HCT116 (cell line): ENCODE measurements around the gene TRIM29. TPM values are rescaled to one million over a fixed set of nuclear protein-coding genes. Genes with fewer than 3 reads are reported as not detected.

Experiments used
- ATAC-seq: fragments of 200-7000 bp; cut with Tn5 transposase; 2 replicates; pipeline ENCODE4 v1.9.1; 2020; ENCODE audit warnings: mild to moderate bottlenecking, moderate library complexity
- BruUV-seq: library from RNA; stranded (reverse); fragments of 400-500 nt; replicated peaks from 2 replicates; lab custom pipeline; 2021; lab: Mats Ljungman, UMichigan
- CTCF ChIA-PET: fragments of 300-600 bp; sonication (Branson Sonifier 250); formaldehyde crosslinking; loops from one replicate; lab custom pipeline; 2021; ENCODE audit warnings: antibody characterized with exemption; lab: Charles Lee
- POLR2A ChIA-PET: fragments of 300-600, 350-600 bp; sonication (Branson Sonifier 250); formaldehyde crosslinking; loops from one replicate; lab custom pipeline; 2021; ENCODE audit warnings: antibody characterized with exemption; lab: Charles Lee
- RAD21 ChIA-PET, 2 experiments: fragments of 300-600 bp; sonication (Branson Sonifier 250); formaldehyde crosslinking; loops; one replicate each; lab custom pipeline; 2023; ENCODE audit warnings: low total read pairs in 2 of 2; ENCODE audit not compliant: uncharacterized antibody in 2 of 2, unreplicated experiment in 2 of 2, low non-redundant PET in 1 of 2; lab: Charles Lee
- DNase-seq: peaks from one replicate; pipeline ENCODE4 v3.0.0-alpha.2; 2010; ENCODE audit warnings: low read depth, low spot score
- H2AFZ ChIP-seq: fragments of 200-600 bp; shearing (Covaris generic), sonication (generic); 2 replicates; pipeline ENCODE4 v1.6.1; 2017; ENCODE audit warnings: low read depth, mixed run types, mixed read lengths, antibody characterized with exemption, low read length; ENCODE audit not compliant: poor library complexity, severe bottlenecking
- H3K27ac ChIP-seq: 2 replicates; pipeline ENCODE4 v1.5.1; 2012; ENCODE audit warnings: low read depth, low read length
- H3K27me3 ChIP-seq: fragments of 200-600 bp; sonication (generic); 2 replicates; pipeline ENCODE4 v1.6.1; 2016; ENCODE audit warnings: mixed run types, low read length, mixed read lengths; ENCODE audit not compliant: insufficient read depth
- H3K36me3 ChIP-seq, 2 experiments: fragments of 200-500 bp in 1 of 2; fragments of 200-600 bp in 1 of 2; sonication (Bioruptor generic) in 1 of 2; sonication (generic) in 1 of 2; 2 replicates each; pipeline versions ENCODE4 v1.5.1 to v1.6.1; 2014 to 2016; ENCODE audit warnings: low read length in 2 of 2, inconsistent platforms in 1 of 2, mixed read lengths in 1 of 2, mixed run types in 1 of 2; ENCODE audit not compliant: insufficient read depth in 2 of 2, control insufficient read depth in 1 of 2
- H3K4me1 ChIP-seq, 2 experiments: fragments of 200-600 bp in 1 of 2; sonication (generic) in 1 of 2; 2 replicates each; pipeline versions ENCODE4 v1.5.1 to v1.6.1; 2012 to 2017; ENCODE audit warnings: low read length in 2 of 2, inconsistent platforms in 1 of 2, mild to moderate bottlenecking in 1 of 2, mixed read lengths in 1 of 2, mixed run types in 1 of 2, moderate library complexity in 1 of 2; ENCODE audit not compliant: insufficient read depth in 2 of 2, control insufficient read depth in 1 of 2
- H3K4me2 ChIP-seq: fragments of 200-600 bp; sonication (generic); 2 replicates; pipeline ENCODE4 v1.6.1; 2017; ENCODE audit warnings: mixed run types, low read length, mixed read lengths
- H3K4me3 ChIP-seq, 2 experiments: fragments of 200-600 bp in 1 of 2; sonication (generic) in 1 of 2; replicated peaks in 1 of 2; 2 replicates each; pipeline ENCODE4 v1.5.1; 2011 to 2016; ENCODE audit warnings: low read length in 2 of 2, control low read depth in 1 of 2, low read depth in 1 of 2, mild to moderate bottlenecking in 1 of 2, mixed read lengths in 1 of 2, mixed run types in 1 of 2
- H3K79me2 ChIP-seq: fragments of 200-600 bp; sonication (generic); 2 replicates; pipeline ENCODE4 v1.6.1; 2017; ENCODE audit warnings: mild to moderate bottlenecking, mixed run types, low read length, moderate library complexity, mixed read lengths; ENCODE audit not compliant: insufficient read depth
- H3K9ac ChIP-seq: fragments of 200-600 bp; sonication (generic); 2 replicates; pipeline ENCODE4 v1.6.1; 2016; ENCODE audit warnings: low read length, mixed read lengths
- H3K9me2 ChIP-seq: fragments of 200-600 bp; sonication (generic), shearing (Covaris generic); 2 replicates; pipeline ENCODE4 v1.6.1; 2017; ENCODE audit warnings: mixed run types, mild to moderate bottlenecking, moderate library complexity; ENCODE audit not compliant: insufficient read depth
- H3K9me3 ChIP-seq, 2 experiments: fragments of 200-500 bp in 1 of 2; fragments of 200-600 bp in 1 of 2; sonication (Bioruptor generic) in 1 of 2; sonication (generic) in 1 of 2; 2 replicates each; pipeline ENCODE4 v1.6.1; 2014 to 2017; ENCODE audit warnings: low read length in 2 of 2, mixed read lengths in 2 of 2, inconsistent platforms in 1 of 2, low read depth in 1 of 2, mild to moderate bottlenecking in 1 of 2, mixed run types in 1 of 2, moderate library complexity in 1 of 2; ENCODE audit not compliant: control insufficient read depth in 1 of 2, insufficient read depth in 1 of 2
- H4K20me1 ChIP-seq: fragments of 200-600 bp; sonication (generic), shearing (Covaris generic); 2 replicates; pipeline ENCODE4 v1.6.1; 2017; ENCODE audit warnings: mixed run types, mild to moderate bottlenecking, moderate library complexity; ENCODE audit not compliant: insufficient read depth
- CBX3 ChIP-seq: IDR thresholded peaks from 2 replicates; pipeline ENCODE4 v1.6.1; 2012; ENCODE audit warnings: low read depth
- EGR1 ChIP-seq: IDR thresholded peaks from 2 replicates; pipeline ENCODE4 v1.6.1; 2012; ENCODE audit warnings: low read depth
- ELF1 ChIP-seq: IDR thresholded peaks from 2 replicates; pipeline ENCODE4 v1.6.1; 2012; ENCODE audit warnings: low read depth, borderline replicate concordance
- EZH2phosphoT487 ChIP-seq: fragments of 200-600 bp; IDR thresholded peaks from 2 replicates; pipeline ENCODE4 v1.6.1; 2018; ENCODE audit warnings: antibody characterized with exemption, borderline replicate concordance
- JUND ChIP-seq: IDR thresholded peaks from 2 replicates; pipeline ENCODE4 v1.6.1; 2012
- POLR2AphosphoS5 ChIP-seq: IDR thresholded peaks from 2 replicates; pipeline ENCODE4 v1.6.1; 2011; ENCODE audit warnings: mild to moderate bottlenecking, low read depth, low read length, moderate library complexity
- RAD21 ChIP-seq: IDR thresholded peaks from 2 replicates; pipeline ENCODE4 v1.6.1; 2012; ENCODE audit warnings: low read depth, mild to moderate bottlenecking
- SIN3A ChIP-seq: IDR thresholded peaks from 2 replicates; pipeline ENCODE4 v1.6.1; 2012; ENCODE audit warnings: low read depth
- SP1 ChIP-seq: IDR thresholded peaks from 2 replicates; pipeline ENCODE4 v1.6.1; 2012; ENCODE audit warnings: low read depth
- SRF ChIP-seq: IDR thresholded peaks from 2 replicates; pipeline ENCODE4 v1.6.1; 2012; ENCODE audit warnings: low read depth
- YY1 ChIP-seq: IDR thresholded peaks from 2 replicates; pipeline ENCODE4 v1.6.1; 2011; ENCODE audit warnings: low read length, low read depth, moderate library complexity, mild to moderate bottlenecking; ENCODE audit not compliant: insufficient replicate concordance; ENCODE audit errors: extremely low read depth
- ZFX ChIP-seq: fragments of 450-650 bp; IDR thresholded peaks from 2 replicates; pipeline ENCODE4 v1.6.1; 2017
- ZNF274 ChIP-seq: fragments of 200-500 bp; sonication (Bioruptor generic); IDR thresholded peaks from 2 replicates; pipeline ENCODE4 v1.6.1; 2014; ENCODE audit warnings: mild to moderate bottlenecking, low read depth, low read length, inconsistent platforms
- intact Hi-C: fragments of 100-400 bp; cut with micrococcal nuclease; formaldehyde crosslinking; loops from 2 replicates; pipeline ENCODE4 v1.10.0; 2022
- total RNA-seq: library from RNA; stranded (reverse); gene quantifications from one replicate; pipeline ENCODE4 v1.2.1, GENCODE V29; 2021; ENCODE audit not compliant: unreplicated experiment
- TF ChIP-seq, protein P1 (sequence below): IDR thresholded peaks from 2 replicates; pipeline ENCODE4 v1.6.1; 2011; ENCODE audit warnings: mild to moderate bottlenecking, low read length, moderate library complexity; ENCODE audit not compliant: insufficient replicate concordance; ENCODE audit errors: extremely low read depth
- TF ChIP-seq, protein P2 (sequence below): IDR thresholded peaks from 2 replicates; pipeline ENCODE4 v1.6.1; 2012; ENCODE audit warnings: low read depth
- TF ChIP-seq, protein P3 (sequence below), 3 experiments: fragments of 200-600 bp in 1 of 3; sonication (generic) in 1 of 3; IDR thresholded peaks in 2 of 3; conservative IDR thresholded peaks in 1 of 3; 2 replicates each; pipeline ENCODE4 v1.5.1; 2012 to 2017; ENCODE audit warnings: low read depth in 2 of 3, low read length in 2 of 3, antibody characterized with exemption in 1 of 3, borderline replicate concordance in 1 of 3, control low read depth in 1 of 3, mild to moderate bottlenecking in 1 of 3, mixed read lengths in 1 of 3, mixed run types in 1 of 3, moderate library complexity in 1 of 3; ENCODE audit not compliant: insufficient read depth in 1 of 3

Gene TRIM29
- total RNA-seq, 1 experiment from 2014 or later, result 0.54 TPM

DNA sequence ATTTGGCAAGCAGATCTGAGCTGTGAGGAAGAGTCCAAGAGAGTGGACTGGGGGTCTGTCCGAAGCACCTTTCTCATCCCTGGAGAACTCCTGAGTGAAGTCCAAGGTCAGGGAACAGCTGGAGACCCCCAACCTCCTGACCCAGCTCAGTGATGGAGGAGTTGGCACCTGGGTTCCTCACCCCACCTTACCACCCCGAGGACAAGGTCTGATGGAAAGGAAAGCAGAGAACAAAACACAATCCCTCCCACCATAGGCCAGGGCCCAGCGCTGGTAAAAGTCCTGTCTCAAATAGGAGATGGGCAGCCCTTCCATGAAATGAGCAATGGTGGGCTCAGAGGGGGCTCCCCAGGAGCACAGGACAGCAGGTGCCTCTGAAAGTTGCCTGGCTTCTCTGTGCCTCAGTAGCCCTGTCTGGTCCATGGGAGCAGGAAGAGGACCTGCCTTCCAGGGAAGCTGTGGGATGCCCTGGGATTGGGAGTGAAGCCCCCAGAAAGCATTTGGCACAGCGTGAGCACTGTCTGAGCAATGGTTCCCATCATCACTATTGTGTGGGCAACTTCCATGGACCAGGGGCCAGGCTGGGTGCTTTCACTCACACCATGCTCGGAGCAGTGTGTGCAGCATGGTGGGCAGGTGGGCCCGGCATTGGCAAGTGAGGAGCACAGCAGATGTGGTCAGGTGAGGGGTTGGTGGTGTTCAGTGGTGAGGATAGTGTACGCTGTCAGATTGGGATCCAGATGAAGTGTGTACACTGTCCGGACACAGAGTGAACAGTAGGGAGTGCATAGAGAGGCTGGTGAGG, 7.5 kb downstream of the TRIM29 start:
- Histone ChIP-seq H3K27me3 (no peaks in the 10 kb centered on the region; the same call in 1 of the 2 replicates), H2AFZ (no peak overlapping the region), H3K4me3 (no peak overlapping the region), H3K9me2 (no peaks in the 10 kb centered on the region), H3K9ac (no peak overlapping the region), H3K4me2 (no peak overlapping the region), H4K20me1 (no peaks in the 10 kb centered on the region), H3K4me1 (peaks cover 0 to 3% of the 10 kb centered on the region in 2 experiments; a peak in 1 of 4 replicates), H3K9me3 (no peaks in the 10 kb centered on the region), H3K79me2 (no peaks in the 10 kb centered on the region), H3K36me3 (no peaks in the 10 kb centered on the region), H3K27ac (no peak overlapping the region)
- no peak for DNase-seq
- BruUV-seq, result no TSS peak
- intact Hi-C loops, result no loop called here
- POLR2A ChIA-PET, result no interaction called here
- TF ChIP-seq ZFX, result no peak
- no peak for TF ChIP-seq SRF
- TF ChIP-seq POLR2AphosphoS5, result no peak
- no peak for TF ChIP-seq SIN3A
- TF ChIP-seq ELF1, result no peak
- no peak for TF ChIP-seq ZNF274
- TF ChIP-seq RAD21, result no peak
- TF ChIP-seq CBX3, result no peak
- no peak for TF ChIP-seq SP1
- no peak for TF ChIP-seq EZH2phosphoT487
- no peak for TF ChIP-seq JUND
- TF ChIP-seq EGR1, result no peak
- TF ChIP-seq, protein P1, sequence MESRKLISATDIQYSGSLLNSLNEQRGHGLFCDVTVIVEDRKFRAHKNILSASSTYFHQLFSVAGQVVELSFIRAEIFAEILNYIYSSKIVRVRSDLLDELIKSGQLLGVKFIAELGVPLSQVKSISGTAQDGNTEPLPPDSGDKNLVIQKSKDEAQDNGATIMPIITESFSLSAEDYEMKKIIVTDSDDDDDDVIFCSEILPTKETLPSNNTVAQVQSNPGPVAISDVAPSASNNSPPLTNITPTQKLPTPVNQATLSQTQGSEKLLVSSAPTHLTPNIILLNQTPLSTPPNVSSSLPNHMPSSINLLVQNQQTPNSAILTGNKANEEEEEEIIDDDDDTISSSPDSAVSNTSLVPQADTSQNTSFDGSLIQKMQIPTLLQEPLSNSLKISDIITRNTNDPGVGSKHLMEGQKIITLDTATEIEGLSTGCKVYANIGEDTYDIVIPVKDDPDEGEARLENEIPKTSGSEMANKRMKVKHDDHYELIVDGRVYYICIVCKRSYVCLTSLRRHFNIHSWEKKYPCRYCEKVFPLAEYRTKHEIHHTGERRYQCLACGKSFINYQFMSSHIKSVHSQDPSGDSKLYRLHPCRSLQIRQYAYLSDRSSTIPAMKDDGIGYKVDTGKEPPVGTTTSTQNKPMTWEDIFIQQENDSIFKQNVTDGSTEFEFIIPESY, result no peak
- TF ChIP-seq YY1, result no peak
- TF ChIP-seq, protein P2, sequence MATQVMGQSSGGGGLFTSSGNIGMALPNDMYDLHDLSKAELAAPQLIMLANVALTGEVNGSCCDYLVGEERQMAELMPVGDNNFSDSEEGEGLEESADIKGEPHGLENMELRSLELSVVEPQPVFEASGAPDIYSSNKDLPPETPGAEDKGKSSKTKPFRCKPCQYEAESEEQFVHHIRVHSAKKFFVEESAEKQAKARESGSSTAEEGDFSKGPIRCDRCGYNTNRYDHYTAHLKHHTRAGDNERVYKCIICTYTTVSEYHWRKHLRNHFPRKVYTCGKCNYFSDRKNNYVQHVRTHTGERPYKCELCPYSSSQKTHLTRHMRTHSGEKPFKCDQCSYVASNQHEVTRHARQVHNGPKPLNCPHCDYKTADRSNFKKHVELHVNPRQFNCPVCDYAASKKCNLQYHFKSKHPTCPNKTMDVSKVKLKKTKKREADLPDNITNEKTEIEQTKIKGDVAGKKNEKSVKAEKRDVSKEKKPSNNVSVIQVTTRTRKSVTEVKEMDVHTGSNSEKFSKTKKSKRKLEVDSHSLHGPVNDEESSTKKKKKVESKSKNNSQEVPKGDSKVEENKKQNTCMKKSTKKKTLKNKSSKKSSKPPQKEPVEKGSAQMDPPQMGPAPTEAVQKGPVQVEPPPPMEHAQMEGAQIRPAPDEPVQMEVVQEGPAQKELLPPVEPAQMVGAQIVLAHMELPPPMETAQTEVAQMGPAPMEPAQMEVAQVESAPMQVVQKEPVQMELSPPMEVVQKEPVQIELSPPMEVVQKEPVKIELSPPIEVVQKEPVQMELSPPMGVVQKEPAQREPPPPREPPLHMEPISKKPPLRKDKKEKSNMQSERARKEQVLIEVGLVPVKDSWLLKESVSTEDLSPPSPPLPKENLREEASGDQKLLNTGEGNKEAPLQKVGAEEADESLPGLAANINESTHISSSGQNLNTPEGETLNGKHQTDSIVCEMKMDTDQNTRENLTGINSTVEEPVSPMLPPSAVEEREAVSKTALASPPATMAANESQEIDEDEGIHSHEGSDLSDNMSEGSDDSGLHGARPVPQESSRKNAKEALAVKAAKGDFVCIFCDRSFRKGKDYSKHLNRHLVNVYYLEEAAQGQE, result no peak
- TF ChIP-seq, protein P3, sequence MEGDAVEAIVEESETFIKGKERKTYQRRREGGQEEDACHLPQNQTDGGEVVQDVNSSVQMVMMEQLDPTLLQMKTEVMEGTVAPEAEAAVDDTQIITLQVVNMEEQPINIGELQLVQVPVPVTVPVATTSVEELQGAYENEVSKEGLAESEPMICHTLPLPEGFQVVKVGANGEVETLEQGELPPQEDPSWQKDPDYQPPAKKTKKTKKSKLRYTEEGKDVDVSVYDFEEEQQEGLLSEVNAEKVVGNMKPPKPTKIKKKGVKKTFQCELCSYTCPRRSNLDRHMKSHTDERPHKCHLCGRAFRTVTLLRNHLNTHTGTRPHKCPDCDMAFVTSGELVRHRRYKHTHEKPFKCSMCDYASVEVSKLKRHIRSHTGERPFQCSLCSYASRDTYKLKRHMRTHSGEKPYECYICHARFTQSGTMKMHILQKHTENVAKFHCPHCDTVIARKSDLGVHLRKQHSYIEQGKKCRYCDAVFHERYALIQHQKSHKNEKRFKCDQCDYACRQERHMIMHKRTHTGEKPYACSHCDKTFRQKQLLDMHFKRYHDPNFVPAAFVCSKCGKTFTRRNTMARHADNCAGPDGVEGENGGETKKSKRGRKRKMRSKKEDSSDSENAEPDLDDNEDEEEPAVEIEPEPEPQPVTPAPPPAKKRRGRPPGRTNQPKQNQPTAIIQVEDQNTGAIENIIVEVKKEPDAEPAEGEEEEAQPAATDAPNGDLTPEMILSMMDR (IDR thresholded peaks at IDR 0.05 in 2 of 3, conservative IDR thresholded peaks at IDR 0.05 in 1 of 3; ENCODE audit: borderline replicate concordance in 1 of 3, insufficient read depth in 1 of 3, low read depth in 2 of 3, low read length in 2 of 3), result no peak
- RAD21 ChIA-PET, result no interaction called here
- no peak for ATAC-seq
- CTCF ChIA-PET, result no interaction called here
